Measurements from ENCODE around the gene DNAAF1.

Gene DNAAF1

GRCh38 chr16:84150926-84151325, 5.8 kb downstream of the DNAAF1 start:
- Histone ChIP-seq H3K27me3 (ENCODE audit: control insufficient read depth, insufficient read depth, low read length) (no peaks in the 10 kb centered on the region), H3K9ac (ENCODE audit: low read length) (no peak overlapping the region), H3K27ac (ENCODE audit: low read depth, low read length) (no peak overlapping the region), H3K36me3 (ENCODE audit: control insufficient read depth, insufficient read depth, low read length) (no peaks in the 10 kb centered on the region), H3K4me3 (ENCODE audit: low read length) (no peak overlapping the region), H3K4me1 (ENCODE audit: control insufficient read depth, insufficient read depth, low read length) (no peaks in the 10 kb centered on the region)

- Histone ChIP-seq H3K9ac (ENCODE audit: low read length) (no peak overlapping the region), H3K27ac (ENCODE audit: low read depth, low read length) (no peak overlapping the region)
Measured at GRCh38 chr16:84153660-84154214, 8.6 kb downstream of the DNAAF1 start.

GRCh38 chr16:84155226-84155625, 10.1 kb downstream of the DNAAF1 start:
- H3K4me1 ChIP-seq (ENCODE audit: control insufficient read depth, insufficient read depth, low read length): no peaks in the 10 kb centered on the region
- H3K4me3 ChIP-seq (ENCODE audit: low read length): no peak overlapping the region
- H3K36me3 ChIP-seq (ENCODE audit: control insufficient read depth, insufficient read depth, low read length): no peaks in the 10 kb centered on the region
- H3K27ac ChIP-seq (ENCODE audit: low read depth, low read length): no peak overlapping the region
- no peak overlapping the region for H3K9ac ChIP-seq (ENCODE audit: low read length)
- H3K27me3 ChIP-seq (ENCODE audit: control insufficient read depth, insufficient read depth, low read length): peaks cover 5% of the 10 kb centered on the region

More at GRCh38 chr16:84153660-84154214, 8.6 kb downstream of the DNAAF1 start:
- Histone ChIP-seq H3K4me3 (ENCODE audit: low read length) (no peak overlapping the region), H3K4me1 (ENCODE audit: control insufficient read depth, insufficient read depth, low read length) (no peaks in the 10 kb centered on the region), H3K36me3 (ENCODE audit: control insufficient read depth, insufficient read depth, low read length) (no peaks in the 10 kb centered on the region), H3K27me3 (ENCODE audit: control insufficient read depth, insufficient read depth, low read length) (peaks cover 5% of the 10 kb centered on the region)

- Histone ChIP-seq H3K27me3 (ENCODE audit: control insufficient read depth, insufficient read depth, low read length) (peaks cover 5% of the 10 kb centered on the region), H3K4me1 (ENCODE audit: control insufficient read depth, insufficient read depth, low read length) (no peaks in the 10 kb centered on the region), H3K9ac (ENCODE audit: low read length) (no peak overlapping the region), H3K4me3 (ENCODE audit: low read length) (no peak overlapping the region), H3K36me3 (ENCODE audit: control insufficient read depth, insufficient read depth, low read length) (no peaks in the 10 kb centered on the region), H3K27ac (ENCODE audit: low read depth, low read length) (no peak overlapping the region)
Measured at GRCh38 chr16:84155771-84156170, 10.7 kb downstream of the DNAAF1 start.

- peaks cover 5% of the 10 kb centered on the region for H3K27me3 ChIP-seq (ENCODE audit: control insufficient read depth, insufficient read depth, low read length)
- H3K4me1 ChIP-seq (ENCODE audit: control insufficient read depth, insufficient read depth, low read length): no peaks in the 10 kb centered on the region
- H3K4me3 ChIP-seq (ENCODE audit: low read length): no peak overlapping the region
- H3K9ac ChIP-seq (ENCODE audit: low read length): no peak overlapping the region
- no peak overlapping the region for H3K27ac ChIP-seq (ENCODE audit: low read depth, low read length)
- no peaks in the 10 kb centered on the region for H3K36me3 ChIP-seq (ENCODE audit: control insufficient read depth, insufficient read depth, low read length)
Measured at GRCh38 chr16:84156342-84156784, 11.3 kb downstream of the DNAAF1 start.

DNA sequence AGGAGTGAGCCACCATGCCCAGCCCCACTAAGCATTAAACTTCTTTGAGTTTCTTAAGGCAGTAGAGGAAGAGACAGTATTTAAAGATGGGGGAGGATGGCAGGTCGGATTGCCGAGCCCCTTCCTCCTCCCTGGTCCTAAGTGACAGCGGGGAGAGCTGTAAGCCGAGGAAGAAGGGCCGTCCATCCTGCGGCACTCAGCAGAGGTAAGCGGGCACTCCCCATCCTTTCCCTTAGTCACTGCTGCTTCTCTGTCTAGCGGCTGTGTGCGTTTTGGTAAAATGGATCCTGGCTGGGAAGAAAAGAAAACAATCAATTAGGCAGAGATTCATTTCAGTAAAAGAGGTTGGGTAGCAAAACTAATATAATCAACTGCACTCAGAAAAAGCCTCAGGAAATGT, 13.9 kb downstream of the DNAAF1 start:
- Histone ChIP-seq H3K27ac (ENCODE audit: low read depth, low read length) (no peak overlapping the region), H3K9ac (ENCODE audit: low read length) (no peak overlapping the region), H3K4me1 (ENCODE audit: control insufficient read depth, insufficient read depth, low read length) (no peaks in the 10 kb centered on the region), H3K4me3 (ENCODE audit: low read length) (no peak overlapping the region), H3K36me3 (ENCODE audit: control insufficient read depth, insufficient read depth, low read length) (no peaks in the 10 kb centered on the region), H3K27me3 (ENCODE audit: control insufficient read depth, insufficient read depth, low read length) (peaks cover 5% of the 10 kb centered on the region)

DNA sequence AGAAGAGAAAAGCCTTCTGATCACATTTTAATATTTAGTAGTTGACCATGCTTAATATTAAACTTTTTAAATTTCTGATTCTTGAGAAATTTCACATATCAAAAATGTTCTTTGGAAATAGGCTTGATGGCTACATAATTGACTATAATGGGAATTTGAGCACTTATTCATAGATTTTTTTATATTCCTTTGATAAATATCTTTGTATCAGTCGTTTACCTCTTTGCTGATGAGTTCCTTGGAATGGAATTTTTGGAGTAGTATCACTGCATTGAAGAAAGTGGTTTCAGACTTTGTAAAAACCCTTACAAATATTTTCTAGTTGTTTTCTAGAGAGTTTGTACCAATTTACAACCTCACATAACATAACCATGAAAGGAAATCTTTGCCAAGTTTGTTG, 14.7 kb downstream of the DNAAF1 start:
- H3K36me3 ChIP-seq (ENCODE audit: control insufficient read depth, insufficient read depth, low read length): no peaks in the 10 kb centered on the region
- H3K27ac ChIP-seq (ENCODE audit: low read depth, low read length): no peak overlapping the region
- H3K4me1 ChIP-seq (ENCODE audit: control insufficient read depth, insufficient read depth, low read length): no peaks in the 10 kb centered on the region
- no peak overlapping the region for H3K9ac ChIP-seq (ENCODE audit: low read length)
- H3K27me3 ChIP-seq (ENCODE audit: control insufficient read depth, insufficient read depth, low read length): peaks cover 5% of the 10 kb centered on the region
- H3K4me3 ChIP-seq (ENCODE audit: low read length): no peak overlapping the region

DNA sequence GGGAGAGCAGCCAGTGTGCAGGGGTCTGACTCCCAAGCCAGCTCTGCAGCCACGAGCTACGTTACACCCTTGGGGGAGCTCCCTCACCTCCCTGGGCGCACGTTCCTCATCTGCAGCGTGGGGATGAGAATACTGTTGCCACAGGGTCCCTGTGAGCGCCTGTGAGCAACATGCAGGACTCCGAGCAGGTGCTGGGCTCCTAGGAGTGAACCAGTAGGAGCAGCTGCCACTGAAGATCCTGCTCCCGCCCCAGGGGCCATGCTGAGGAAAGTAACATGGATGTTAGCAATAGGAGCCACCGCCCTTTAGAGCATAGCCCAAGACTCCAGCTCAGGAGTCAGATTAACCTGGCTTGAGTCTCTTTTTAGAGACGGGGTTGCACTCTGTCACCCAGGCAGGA, 15.9 kb downstream of the DNAAF1 start:
- H3K4me3 ChIP-seq (ENCODE audit: low read length): no peak overlapping the region
- peaks cover 5% of the 10 kb centered on the region for H3K27me3 ChIP-seq (ENCODE audit: control insufficient read depth, insufficient read depth, low read length)
- H3K9ac ChIP-seq (ENCODE audit: low read length): no peak overlapping the region
- no peaks in the 10 kb centered on the region for H3K36me3 ChIP-seq (ENCODE audit: control insufficient read depth, insufficient read depth, low read length)
- no peak overlapping the region for H3K27ac ChIP-seq (ENCODE audit: low read depth, low read length)
- H3K4me1 ChIP-seq (ENCODE audit: control insufficient read depth, insufficient read depth, low read length): no peaks in the 10 kb centered on the region

DNA sequence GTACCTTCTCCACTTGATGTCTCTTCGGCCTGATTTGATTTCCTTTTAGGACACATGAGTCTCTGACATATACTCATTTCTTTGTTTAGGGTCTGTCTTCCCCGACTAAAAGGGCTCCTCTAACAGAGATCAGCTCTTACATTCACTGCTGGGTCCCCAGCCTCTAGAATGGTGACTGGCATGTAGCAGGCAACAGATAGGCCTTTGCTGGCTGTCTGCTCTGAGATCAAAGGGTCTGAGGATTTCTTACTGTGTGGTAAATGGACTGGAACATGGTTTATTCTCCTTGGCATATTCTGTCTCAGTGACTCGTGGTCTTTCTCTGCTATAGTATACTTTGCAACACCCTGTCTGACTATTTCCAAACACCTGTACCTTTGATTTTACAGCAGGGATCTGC, 16.7 kb downstream of the DNAAF1 start:
- no peak overlapping the region for H3K4me3 ChIP-seq (ENCODE audit: low read length)
- no peak overlapping the region for H3K27ac ChIP-seq (ENCODE audit: low read depth, low read length)
- H3K27me3 ChIP-seq (ENCODE audit: control insufficient read depth, insufficient read depth, low read length): peaks cover 5% of the 10 kb centered on the region
- H3K4me1 ChIP-seq (ENCODE audit: control insufficient read depth, insufficient read depth, low read length): no peaks in the 10 kb centered on the region
- H3K9ac ChIP-seq (ENCODE audit: low read length): no peak overlapping the region
- H3K36me3 ChIP-seq (ENCODE audit: control insufficient read depth, insufficient read depth, low read length): no peaks in the 10 kb centered on the region

GRCh38 chr16:84165746-84166145, 20.6 kb downstream of the DNAAF1 start:
- no peak overlapping the region for H3K27ac ChIP-seq (ENCODE audit: low read depth, low read length)
- H3K4me3 ChIP-seq (ENCODE audit: low read length): no peak overlapping the region
- no peaks in the 10 kb centered on the region for H3K36me3 ChIP-seq (ENCODE audit: control insufficient read depth, insufficient read depth, low read length)
- H3K27me3 ChIP-seq (ENCODE audit: control insufficient read depth, insufficient read depth, low read length): no peaks in the 10 kb centered on the region
- H3K4me1 ChIP-seq (ENCODE audit: control insufficient read depth, insufficient read depth, low read length): no peaks in the 10 kb centered on the region
- H3K9ac ChIP-seq (ENCODE audit: low read length): no peak overlapping the region

DNA sequence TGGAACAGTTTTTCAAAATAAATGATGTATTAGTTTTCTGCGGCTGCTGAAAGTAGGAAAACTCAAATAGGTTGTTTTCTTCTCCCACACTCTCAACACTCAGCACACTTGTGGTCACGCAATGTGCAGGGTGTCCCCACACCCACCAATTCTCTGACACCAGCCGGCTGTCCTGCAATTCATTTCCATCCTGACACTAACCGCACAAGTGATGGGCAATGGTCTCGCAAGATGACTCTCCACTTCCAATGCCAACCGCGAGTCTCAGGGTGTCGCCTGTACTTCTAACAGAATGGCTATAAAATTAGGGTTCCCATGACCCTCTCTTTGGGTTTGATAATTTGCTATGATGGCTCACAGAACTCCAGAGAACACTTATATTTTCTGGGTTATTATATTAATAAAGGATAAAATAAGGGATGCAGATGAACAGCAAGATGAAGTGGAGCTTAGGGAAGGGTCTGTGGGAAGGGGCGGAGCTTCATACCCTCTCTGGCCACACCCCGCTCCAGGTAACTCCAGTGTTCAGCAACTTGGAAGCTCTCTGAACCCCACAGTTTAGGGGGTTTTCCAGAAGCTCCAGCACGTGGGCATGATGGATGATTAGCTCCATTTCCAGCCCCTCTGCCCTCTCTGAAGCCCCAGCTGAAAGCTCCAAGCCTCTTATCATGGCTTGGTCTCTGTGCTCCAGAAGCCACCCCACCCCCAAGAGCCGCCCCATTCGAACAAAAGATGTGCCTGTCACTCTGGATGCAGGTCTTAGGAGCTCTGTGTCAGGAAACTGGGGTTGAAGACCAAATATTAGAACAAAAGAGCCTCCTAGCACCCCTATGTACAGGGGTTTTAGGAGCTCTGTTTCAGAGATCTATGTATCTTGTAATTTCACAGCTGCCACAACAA, 21.9 kb downstream of the DNAAF1 start:
- H3K27me3 ChIP-seq (ENCODE audit: control insufficient read depth, insufficient read depth, low read length): no peaks in the 10 kb centered on the region
- H3K4me3 ChIP-seq (ENCODE audit: low read length): no peak overlapping the region
- H3K27ac ChIP-seq (ENCODE audit: low read depth, low read length): no peak overlapping the region
- no peaks in the 10 kb centered on the region for H3K4me1 ChIP-seq (ENCODE audit: control insufficient read depth, insufficient read depth, low read length)
- no peaks in the 10 kb centered on the region for H3K36me3 ChIP-seq (ENCODE audit: control insufficient read depth, insufficient read depth, low read length)
- H3K9ac ChIP-seq (ENCODE audit: low read length): no peak overlapping the region

GRCh38 chr16:84169765-84170310, 24.7 kb downstream of the DNAAF1 start:
- Histone ChIP-seq H3K27ac (ENCODE audit: low read depth, low read length) (no peak overlapping the region), H3K4me1 (ENCODE audit: control insufficient read depth, insufficient read depth, low read length) (no peaks in the 10 kb centered on the region), H3K27me3 (ENCODE audit: control insufficient read depth, insufficient read depth, low read length) (no peaks in the 10 kb centered on the region), H3K36me3 (ENCODE audit: control insufficient read depth, insufficient read depth, low read length) (no peaks in the 10 kb centered on the region), H3K4me3 (ENCODE audit: low read length) (no peak overlapping the region), H3K9ac (ENCODE audit: low read length) (no peak overlapping the region)
